Osteocyte (in vitro differentiated cells): ENCODE results near the gene EHMT1. TPM values are rescaled to one million over a fixed set of nuclear protein-coding genes. Genes with fewer than 3 reads are reported as not detected.
A peak's percentile ranks its signal among the peaks of the same experiment; 100 is the strongest.

ENCODE experiments used
- DNase-seq: peaks from one replicate; pipeline ENCODE4 v3.0.0; 2021; ENCODE audit warnings: mixed read lengths; ENCODE audit not compliant: unreplicated experiment; ENCODE audit errors: extremely low spot score
- H3K27ac Mint-ChIP-seq: one replicate; pipeline ENCODE4 v1.8.0; 2021; ENCODE audit warnings: mild to moderate bottlenecking, mixed read lengths; ENCODE audit not compliant: unreplicated experiment
- H3K27me3 Mint-ChIP-seq: one replicate; pipeline ENCODE4 v1.8.0; 2021; ENCODE audit warnings: mixed read lengths; ENCODE audit not compliant: unreplicated experiment
- H3K36me3 Mint-ChIP-seq: one replicate; pipeline ENCODE4 v1.8.0; 2021; ENCODE audit warnings: mixed read lengths; ENCODE audit not compliant: unreplicated experiment
- H3K4me1 Mint-ChIP-seq: one replicate; pipeline ENCODE4 v1.8.0; 2021; ENCODE audit warnings: mixed read lengths; ENCODE audit not compliant: unreplicated experiment
- H3K4me3 Mint-ChIP-seq: one replicate; pipeline ENCODE4 v1.8.0; 2021; ENCODE audit warnings: mild to moderate bottlenecking, moderate library complexity, mixed read lengths; ENCODE audit not compliant: unreplicated experiment
- H3K9me3 Mint-ChIP-seq: one replicate; pipeline ENCODE4 v1.8.0; 2021; ENCODE audit warnings: mixed read lengths; ENCODE audit not compliant: unreplicated experiment
- total RNA-seq: library from RNA; stranded (reverse); gene quantifications from 2 replicates; pipeline ENCODE4 v1.2.1, GENCODE V29; 2021
- TF ChIP-seq, protein P1 (sequence below): fragments of 200-600 bp; sonication (generic); IDR thresholded peaks from 2 replicates; pipeline ENCODE4 v1.5.0; 2021; ENCODE audit warnings: antibody characterized with exemption, mild to moderate bottlenecking, moderate library complexity

Gene EHMT1
- total RNA-seq, 1 donor from 2014 or later: 88.6 TPM

DNA sequence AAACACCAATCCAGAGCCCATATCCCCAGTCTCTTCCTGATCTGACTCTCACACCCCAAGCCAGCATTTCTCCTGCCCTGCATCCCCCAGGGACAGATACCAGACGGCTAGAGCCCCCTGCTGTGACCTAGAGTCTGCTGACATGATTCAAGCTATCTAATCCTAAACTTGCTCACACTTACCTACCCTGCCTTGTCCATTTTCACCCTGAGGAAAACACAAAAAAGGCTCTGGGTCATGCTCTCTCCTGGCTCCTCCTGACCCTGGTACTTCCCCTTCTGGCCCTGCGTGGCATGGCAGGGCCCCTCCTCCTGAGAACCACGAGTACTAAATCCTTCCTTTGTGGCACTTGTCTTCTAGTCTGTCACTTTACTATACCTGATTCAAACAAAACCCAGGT is 16.1 kb upstream of the EHMT1 start:
- Mint-ChIP-seq H3K4me1 (peaks cover 20% of the 10 kb centered on the region), H3K27me3 (no peaks in the 10 kb centered on the region), H3K9me3 (no peaks in the 10 kb centered on the region), H3K36me3 (no peaks in the 10 kb centered on the region), H3K27ac (no peak overlapping the region), H3K4me3 (no peak overlapping the region)
- TF ChIP-seq, protein P1, sequence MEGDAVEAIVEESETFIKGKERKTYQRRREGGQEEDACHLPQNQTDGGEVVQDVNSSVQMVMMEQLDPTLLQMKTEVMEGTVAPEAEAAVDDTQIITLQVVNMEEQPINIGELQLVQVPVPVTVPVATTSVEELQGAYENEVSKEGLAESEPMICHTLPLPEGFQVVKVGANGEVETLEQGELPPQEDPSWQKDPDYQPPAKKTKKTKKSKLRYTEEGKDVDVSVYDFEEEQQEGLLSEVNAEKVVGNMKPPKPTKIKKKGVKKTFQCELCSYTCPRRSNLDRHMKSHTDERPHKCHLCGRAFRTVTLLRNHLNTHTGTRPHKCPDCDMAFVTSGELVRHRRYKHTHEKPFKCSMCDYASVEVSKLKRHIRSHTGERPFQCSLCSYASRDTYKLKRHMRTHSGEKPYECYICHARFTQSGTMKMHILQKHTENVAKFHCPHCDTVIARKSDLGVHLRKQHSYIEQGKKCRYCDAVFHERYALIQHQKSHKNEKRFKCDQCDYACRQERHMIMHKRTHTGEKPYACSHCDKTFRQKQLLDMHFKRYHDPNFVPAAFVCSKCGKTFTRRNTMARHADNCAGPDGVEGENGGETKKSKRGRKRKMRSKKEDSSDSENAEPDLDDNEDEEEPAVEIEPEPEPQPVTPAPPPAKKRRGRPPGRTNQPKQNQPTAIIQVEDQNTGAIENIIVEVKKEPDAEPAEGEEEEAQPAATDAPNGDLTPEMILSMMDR: no peak
- DNase-seq: no peak

DNA sequence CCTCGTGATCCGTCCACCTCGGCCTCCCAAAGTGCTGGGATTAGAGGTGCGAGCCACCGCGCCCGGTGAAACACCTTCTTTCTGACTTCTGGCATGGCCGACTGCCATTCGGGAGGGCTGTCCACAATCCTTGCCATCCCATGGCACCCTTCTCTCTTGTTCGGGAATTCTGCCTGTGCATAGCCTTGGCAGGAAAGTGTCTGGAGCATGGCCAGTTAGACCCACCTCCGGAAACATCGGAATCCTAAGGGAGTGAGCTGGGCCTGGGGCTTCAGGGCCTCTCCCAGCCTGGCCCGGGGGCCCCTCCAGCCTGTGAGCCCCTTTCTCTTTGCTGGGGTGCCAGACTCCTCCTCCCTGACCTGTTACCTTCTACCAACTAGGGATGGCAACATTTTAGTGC is 14.9 kb upstream of the EHMT1 start:
- H3K4me3 Mint-ChIP-seq: peak overlapping the region; percentile 50

DNA sequence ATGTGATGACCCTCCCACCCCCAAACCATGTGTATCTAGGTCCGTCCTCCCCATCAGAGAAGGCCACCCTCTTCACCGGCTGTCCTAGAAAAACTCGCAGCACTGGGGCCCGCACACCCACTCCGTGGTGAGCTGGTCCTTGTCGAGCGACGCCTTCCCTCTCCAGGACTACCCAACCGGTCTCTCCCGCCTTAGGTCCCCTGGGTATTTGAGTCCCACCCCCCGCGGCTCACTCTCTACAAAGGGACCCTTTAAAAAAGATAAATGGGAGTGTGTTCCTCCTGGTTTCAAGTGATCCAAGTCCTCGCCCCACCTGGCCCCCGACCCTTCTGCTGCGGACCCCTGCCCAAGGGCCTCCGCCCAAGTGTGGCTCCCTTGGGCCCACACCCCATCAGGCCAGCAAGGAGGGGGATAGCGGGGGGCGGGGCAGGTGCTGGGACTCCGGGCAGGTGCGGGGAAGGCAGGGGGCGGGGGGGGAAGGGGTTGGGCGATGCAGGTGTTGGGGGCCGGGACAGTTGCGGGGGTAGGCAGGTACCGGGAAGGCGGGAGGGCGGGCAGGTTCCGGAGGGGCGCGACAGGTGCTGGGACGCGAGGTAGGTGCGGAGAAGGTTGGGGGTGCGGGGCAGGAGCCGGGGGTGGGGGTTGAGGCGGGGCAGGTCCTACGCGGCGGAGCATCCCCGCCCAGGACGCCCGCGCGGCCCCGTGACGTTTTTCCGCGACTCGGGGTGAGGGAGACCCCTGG is 14.3 kb upstream of the EHMT1 start:
- no peak for DNase-seq
- no peaks in the 10 kb centered on the region for H3K27me3 Mint-ChIP-seq
- no peak overlapping the region for H3K27ac Mint-ChIP-seq
- peaks cover 21% of the 10 kb centered on the region for H3K4me1 Mint-ChIP-seq
- TF ChIP-seq, protein P1: no peak
- H3K4me3 Mint-ChIP-seq: peak overlapping the region; percentile 50
- H3K36me3 Mint-ChIP-seq: no peaks in the 10 kb centered on the region
- no peaks in the 10 kb centered on the region for H3K9me3 Mint-ChIP-seq

More for the DNA sequence above, 14.9 kb upstream of the EHMT1 start:
- no peaks in the 10 kb centered on the region for H3K9me3 Mint-ChIP-seq
- H3K4me1 Mint-ChIP-seq: peaks cover 21% of the 10 kb centered on the region
- H3K27me3 Mint-ChIP-seq: no peaks in the 10 kb centered on the region
- no peaks in the 10 kb centered on the region for H3K36me3 Mint-ChIP-seq
- DNase-seq: no peak
- no peak overlapping the region for H3K27ac Mint-ChIP-seq
- TF ChIP-seq, protein P1: no peak

DNA sequence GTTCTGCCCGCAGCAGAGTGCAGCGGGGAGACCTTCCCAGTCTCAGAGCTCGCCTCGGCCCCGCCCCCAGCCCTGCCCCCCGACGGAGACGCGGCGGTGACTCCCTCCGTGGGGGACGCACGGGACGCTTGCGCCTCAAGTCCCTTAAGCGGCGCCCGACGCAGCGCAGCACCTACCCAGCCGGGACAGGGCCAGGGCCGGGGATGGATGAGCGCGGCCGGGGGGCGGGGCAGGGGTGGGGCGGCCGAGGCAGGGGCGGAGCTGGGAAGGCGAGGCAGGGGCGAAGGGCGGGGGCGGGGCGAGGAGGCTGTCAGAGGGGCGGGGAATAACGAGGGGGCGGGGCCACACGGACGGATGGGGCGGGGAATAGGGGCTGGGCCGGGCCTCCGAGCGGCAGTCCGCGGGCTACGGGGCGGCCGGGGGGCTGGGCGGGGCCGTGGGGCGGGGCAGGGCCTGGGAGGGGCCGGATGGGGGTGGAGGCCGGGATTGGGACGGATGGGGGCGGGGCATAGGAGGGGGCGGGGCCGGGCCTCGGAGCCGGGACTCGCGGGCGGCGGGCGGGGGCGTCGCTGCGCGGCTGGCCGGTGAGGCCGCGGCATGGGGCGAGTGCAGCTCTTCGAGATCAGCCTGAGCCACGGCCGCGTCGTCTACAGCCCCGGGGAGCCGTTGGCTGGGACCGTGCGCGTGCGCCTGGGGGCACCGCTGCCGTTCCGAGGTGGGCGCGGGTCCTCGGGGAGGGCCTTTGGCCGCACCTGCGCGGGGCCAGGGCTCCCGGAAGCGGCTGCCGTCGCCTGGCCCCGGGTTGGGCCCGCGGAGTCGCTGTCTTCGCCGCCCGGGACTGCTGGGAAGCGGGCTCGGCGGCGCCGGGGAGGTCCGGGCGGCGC is 13.4 kb upstream of the EHMT1 start, which contains the start of gene ARRDC1:
TSS of gene ARRDC1 (plus strand) at position 566 of the 884 bp plus-strand sequence. CDS start at position 598, 32 bp downstream.
- DNase-seq: peak; percentile 96
- no peaks in the 10 kb centered on the region for H3K27me3 Mint-ChIP-seq
- H3K36me3 Mint-ChIP-seq: no peaks in the 10 kb centered on the region
- H3K4me1 Mint-ChIP-seq: peaks cover 21% of the 10 kb centered on the region
- H3K9me3 Mint-ChIP-seq: no peaks in the 10 kb centered on the region
- TF ChIP-seq, protein P1: no peak
- H3K27ac Mint-ChIP-seq: no peak within 1 kb of the TSS
- peak within 1 kb of the TSS; percentile 70 for H3K4me3 Mint-ChIP-seq
